GM10266 (cell line): ENCODE results near the gene C17orf75.

Experiments
- DNase-seq: peaks from one replicate; pipeline ENCODE4 v3.0.0; 2012; ENCODE audit errors: extremely low spot score
- CTCF ChIP-seq: IDR thresholded peaks from 2 replicates; pipeline ENCODE4 v1.5.1; 2012; ENCODE audit warnings: mild to moderate bottlenecking, low read depth; ENCODE audit not compliant: control insufficient read depth, insufficient read depth; ENCODE audit errors: missing control alignments

The C17orf75 gene

GRCh38 chr17:32341141-32341856 lies 674 bp downstream of the C17orf75 start:
- TF ChIP-seq CTCF, result peak; percentile 20
- peak; percentile 52 for DNase-seq

DNA sequence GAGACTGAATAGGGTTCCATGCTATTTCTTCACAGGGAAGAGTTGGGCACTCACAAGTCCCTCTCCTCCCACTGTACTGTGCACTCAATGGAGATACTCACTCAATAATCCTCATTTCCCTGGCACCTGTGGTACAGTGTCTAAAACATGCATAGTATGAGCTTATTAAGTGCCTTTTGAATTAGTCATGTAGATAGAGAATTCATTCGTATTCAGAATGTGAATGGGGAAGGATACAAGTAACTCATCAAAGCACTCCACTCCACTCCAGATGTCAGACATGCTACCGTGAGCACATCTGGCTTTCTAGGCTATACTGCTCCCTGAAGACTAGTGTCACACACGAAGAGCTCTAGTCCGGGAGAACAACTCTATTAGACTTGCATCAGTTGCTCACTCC lies 6.3 kb downstream of the C17orf75 start:
- DNase-seq, result no peak
- TF ChIP-seq CTCF, result no peak

GRCh38 chr17:32335046-32335445 lies 6.9 kb downstream of the C17orf75 start:
- DNase-seq, result no peak
- no peak for TF ChIP-seq CTCF

GRCh38 chr17:32333187-32333586 lies 8.8 kb downstream of the C17orf75 start:
- no peak for TF ChIP-seq CTCF
- no peak for DNase-seq

DNA sequence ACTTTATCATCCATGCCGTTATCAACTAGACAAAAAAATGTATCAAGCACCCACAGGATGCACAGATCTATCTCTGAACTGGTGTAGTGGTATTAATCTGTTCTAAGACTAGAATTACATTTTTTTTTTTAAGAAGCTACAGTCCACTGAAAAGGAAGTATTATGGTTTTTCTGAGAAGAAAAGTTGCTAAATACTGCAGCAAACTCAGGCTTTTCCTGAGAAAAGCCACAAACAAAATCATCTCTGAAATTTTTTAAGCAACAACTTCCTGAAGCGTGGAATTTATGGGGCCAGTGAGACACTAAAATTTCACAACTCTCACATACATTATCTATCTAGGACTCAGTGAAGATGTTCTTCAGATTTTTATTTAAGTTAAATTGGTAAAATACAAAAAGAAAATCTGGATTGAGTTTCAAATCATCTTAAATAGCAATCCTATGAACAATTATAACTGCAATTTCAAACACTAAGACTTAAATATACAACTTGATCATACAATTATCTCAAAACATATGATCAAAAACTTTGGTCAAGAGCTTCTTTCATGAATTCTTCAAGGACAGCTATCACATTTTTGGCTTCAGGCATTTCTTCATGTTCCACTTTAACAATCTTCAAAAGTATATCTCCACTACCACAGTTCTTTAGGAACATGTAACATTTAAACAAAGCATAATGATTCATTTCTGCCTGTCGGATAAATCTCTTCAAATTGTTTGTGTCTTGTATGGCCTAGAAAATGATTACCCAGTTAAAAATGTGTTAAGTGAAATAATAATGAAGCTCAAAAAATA lies 10.5 kb downstream of the C17orf75 start:
- DNase-seq, result no peak
- TF ChIP-seq CTCF, result no peak

- no peak for DNase-seq
- TF ChIP-seq CTCF, result no peak
Observed at GRCh38 chr17:32330147-32330546, 11.8 kb downstream of the C17orf75 start.

- no peak for TF ChIP-seq CTCF
- no peak for DNase-seq
Observed at GRCh38 chr17:32327911-32328310, 14.1 kb downstream of the C17orf75 start.
